SK-N-SH treated with all-trans-retinoic acid at 6 μM for 48 hours (cell line): ENCODE data around the gene PCDHGB5.
A peak's percentile ranks its signal among the peaks of the same experiment; 100 is the strongest.

ENCODE experiments used
- ATAC-seq: fragments of 200-7000 bp; cut with Tn5 transposase; 3 replicates; pipeline ENCODE4 v1.9.1; 2020; ENCODE audit warnings: mild to moderate bottlenecking, moderate library complexity
- BACH2 ChIP-seq: fragments of 250-450 bp; sonication (Bioruptor Pico); IDR thresholded peaks from 2 replicates; pipeline ENCODE4 v1.9.0; 2021; ENCODE audit warnings: mild to moderate bottlenecking, borderline replicate concordance
- CREB5 ChIP-seq: fragments of 250-450 bp; sonication (Bioruptor Pico); IDR thresholded peaks from 2 replicates; pipeline ENCODE4 v1.5.1; 2020; ENCODE audit warnings: low read depth, mild to moderate bottlenecking, moderate library complexity
- CSDC2 ChIP-seq: fragments of 250-450 bp; sonication (Bioruptor Pico); IDR thresholded peaks from 2 replicates; pipeline ENCODE4 v1.5.0; 2020; ENCODE audit warnings: mild to moderate bottlenecking, moderate library complexity
- CSRNP3 ChIP-seq: fragments of 250-450 bp; sonication (Bioruptor Pico); IDR thresholded peaks from 2 replicates; pipeline ENCODE4 v1.5.1; 2021; ENCODE audit warnings: mild to moderate bottlenecking, moderate library complexity
- ESRRG ChIP-seq: fragments of 250-450 bp; sonication (Bioruptor Pico); IDR thresholded peaks from 2 replicates; pipeline ENCODE4 v1.6.1; 2021; ENCODE audit warnings: mild to moderate bottlenecking
- GLIS3 ChIP-seq: fragments of 250-450 bp; sonication (Bioruptor Pico); IDR thresholded peaks from 2 replicates; pipeline ENCODE4 v1.5.0; 2020; ENCODE audit warnings: mild to moderate bottlenecking, moderate library complexity
- OSR1 ChIP-seq: fragments of 250-450 bp; sonication (Bioruptor Pico); IDR thresholded peaks from 2 replicates; pipeline ENCODE4 v1.8.0; 2022; ENCODE audit warnings: moderate library complexity, mild to moderate bottlenecking, inconsistent platforms
- PATZ1 ChIP-seq: fragments of 250-450 bp; sonication (Bioruptor Pico); IDR thresholded peaks from 2 replicates; pipeline ENCODE4 v1.8.0; 2020; ENCODE audit warnings: mild to moderate bottlenecking, moderate library complexity, borderline replicate concordance
- POU6F1 ChIP-seq: fragments of 250-450 bp; sonication (Bioruptor Pico); IDR thresholded peaks from 2 replicates; pipeline ENCODE4 v1.8.0; 2021; ENCODE audit warnings: low read depth, mild to moderate bottlenecking, moderate library complexity, borderline replicate concordance
- PPARA ChIP-seq: fragments of 250-450 bp; sonication (Bioruptor Pico); IDR thresholded peaks from 2 replicates; pipeline ENCODE4 v1.5.0; 2020; ENCODE audit warnings: mild to moderate bottlenecking, borderline replicate concordance
- TCF4 ChIP-seq: fragments of 250-450 bp; sonication (Bioruptor Pico); IDR thresholded peaks from 2 replicates; pipeline ENCODE4 v1.8.0; 2021; ENCODE audit warnings: mild to moderate bottlenecking, moderate library complexity, borderline replicate concordance
- TOX ChIP-seq: fragments of 250-450 bp; sonication (Bioruptor Pico); IDR thresholded peaks from 2 replicates; pipeline ENCODE4 v1.8.0; 2021; ENCODE audit warnings: mild to moderate bottlenecking, moderate library complexity, borderline replicate concordance
- ZFP3 ChIP-seq: fragments of 250-450 bp; sonication (Bioruptor Pico); IDR thresholded peaks from 2 replicates; pipeline ENCODE4 v1.5.0; 2020; ENCODE audit warnings: mild to moderate bottlenecking, moderate library complexity
- ZFP30 ChIP-seq: fragments of 450-650 bp; formaldehyde crosslinking; IDR thresholded peaks from 2 replicates; pipeline ENCODE4 v1.5.0; 2022; ENCODE audit warnings: mild to moderate bottlenecking, moderate library complexity
- ZNF565 ChIP-seq: fragments of 450-650 bp; formaldehyde crosslinking; conservative IDR thresholded peaks from 2 replicates; pipeline ENCODE4 v1.5.0; 2020; ENCODE audit warnings: low read depth, mild to moderate bottlenecking, moderate library complexity
- ZNF70 ChIP-seq: fragments of 450-650 bp; formaldehyde crosslinking; IDR thresholded peaks from 2 replicates; pipeline ENCODE4 v1.5.0; 2020; ENCODE audit warnings: mild to moderate bottlenecking, moderate library complexity
- ZNF8 ChIP-seq: fragments of 450-650 bp; formaldehyde crosslinking; IDR thresholded peaks from 2 replicates; pipeline ENCODE4 v1.5.0; 2020; ENCODE audit warnings: mild to moderate bottlenecking, moderate library complexity

The PCDHGB5 gene

GRCh38 chr5:141382469-141383294, 15.1 kb upstream of the PCDHGB5 start, which contains the start of gene PCDHGA7:
TSS of gene PCDHGA7 (plus strand) at chr5:141382742. CDS start at chr5:141382900, 158 bp downstream.
- no peak for TF ChIP-seq ZNF8 (CRISPR knock-in tag)
- TF ChIP-seq PATZ1 (CRISPR knock-in tag), result no peak
- TF ChIP-seq ESRRG, result no peak
- TF ChIP-seq BACH2, result no peak
- no peak for TF ChIP-seq GLIS3 (CRISPR knock-in tag)
- no peak for TF ChIP-seq ZNF70 (CRISPR knock-in tag)
- TF ChIP-seq CSRNP3 (CRISPR knock-in tag), result no peak
- no peak for TF ChIP-seq POU6F1 (CRISPR knock-in tag)
- TF ChIP-seq OSR1 (CRISPR knock-in tag), result no peak
- TF ChIP-seq ZFP3 (CRISPR knock-in tag), result no peak
- TF ChIP-seq PPARA (CRISPR knock-in tag), result no peak
- TF ChIP-seq CSDC2 (CRISPR knock-in tag), result no peak
- TF ChIP-seq, all 23 proteins: peak for 0
- peak; percentile 97 for ATAC-seq

GRCh38 chr5:141383345-141383744, 14.4 kb upstream of the PCDHGB5 start:
- ATAC-seq, result no peak
- TF ChIP-seq POU6F1 (CRISPR knock-in tag), result no peak
- TF ChIP-seq CREB5 (CRISPR knock-in tag), result no peak
- no peak for TF ChIP-seq GLIS3 (CRISPR knock-in tag)
- TF ChIP-seq ESRRG, result no peak
- no peak for TF ChIP-seq PATZ1 (CRISPR knock-in tag)
- TF ChIP-seq PPARA (CRISPR knock-in tag), result no peak
- no peak for TF ChIP-seq ZFP30
- no peak for TF ChIP-seq TCF4 (CRISPR knock-in tag)
- TF ChIP-seq TOX, result no peak
- TF ChIP-seq ZNF565 (CRISPR knock-in tag), result no peak
- no peak for TF ChIP-seq OSR1 (CRISPR knock-in tag)
- no peak for TF ChIP-seq BACH2
- TF ChIP-seq ZNF8 (CRISPR knock-in tag), result no peak
